DMS 273 treated with DMSO at 0.1 percent for 48 hours (cell line): ENCODE data around the gene RFLNA.
"Not testable (repeated sequence)": the region's sequence is repeated elsewhere in the genome, so short reads cannot be mapped to it uniquely, and the experiment has no call there.

Experiments used
- DNase-seq: peaks from one replicate; lab custom pipeline; 2025; lab: John Stamatoyannopoulos, UW

Gene RFLNA

GRCh38 chr12:124283326-124283725 lies 11.6 kb upstream of the RFLNA start:
- DNase-seq, result no peak

DNA sequence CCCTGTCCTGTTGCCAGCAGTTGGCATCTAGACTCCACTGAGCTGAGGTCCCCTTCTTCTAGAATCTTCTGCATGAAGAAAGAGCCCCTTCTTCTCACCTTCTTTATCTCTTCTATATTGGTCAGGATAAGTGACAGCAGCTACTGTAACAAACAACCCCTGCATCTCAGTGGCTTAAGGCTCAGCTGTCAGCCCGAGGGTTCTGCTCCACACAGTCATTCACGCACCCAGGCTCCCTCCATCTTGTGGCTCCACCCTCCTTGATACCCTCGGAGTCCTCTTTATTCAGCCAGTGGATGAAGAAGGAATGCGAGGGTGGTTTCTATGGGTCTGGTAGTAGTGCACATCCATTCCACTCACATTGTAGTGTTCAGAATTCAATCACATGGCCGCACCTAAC lies 10.5 kb upstream of the RFLNA start:
- DNase-seq, result no peak

GRCh38 chr12:124286414-124286813 lies 8.5 kb upstream of the RFLNA start:
- DNase-seq, result no peak

GRCh38 chr12:124286971-124287370 lies 7.9 kb upstream of the RFLNA start:
- DNase-seq, result no peak

GRCh38 chr12:124289634-124290600 lies 5.0 kb upstream of the RFLNA start:
- no peak for DNase-seq

DNA sequence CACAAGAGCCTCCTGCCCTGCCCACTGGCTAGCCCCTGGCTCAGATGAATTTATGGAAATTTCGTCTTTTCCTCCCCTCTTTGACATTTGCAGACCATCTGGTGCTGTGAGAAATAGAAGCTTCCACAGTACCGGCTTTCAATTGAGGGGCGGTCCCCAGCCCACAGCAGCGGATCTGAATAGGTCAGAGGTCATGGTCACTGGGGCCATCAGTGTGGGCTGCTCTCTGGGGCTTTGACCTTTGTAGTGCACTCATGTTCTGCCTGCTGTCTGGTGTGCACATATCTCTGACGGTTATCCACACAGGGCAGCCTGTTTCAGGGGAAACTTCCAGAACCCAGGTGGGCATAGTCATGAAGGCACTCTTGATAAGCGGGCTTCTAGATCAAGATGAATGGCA lies 2.5 kb upstream of the RFLNA start:
- DNase-seq, result no peak

- no peak for DNase-seq
Observed at GRCh38 chr12:124293286-124294003, 1.4 kb upstream of the RFLNA start.

DNA sequence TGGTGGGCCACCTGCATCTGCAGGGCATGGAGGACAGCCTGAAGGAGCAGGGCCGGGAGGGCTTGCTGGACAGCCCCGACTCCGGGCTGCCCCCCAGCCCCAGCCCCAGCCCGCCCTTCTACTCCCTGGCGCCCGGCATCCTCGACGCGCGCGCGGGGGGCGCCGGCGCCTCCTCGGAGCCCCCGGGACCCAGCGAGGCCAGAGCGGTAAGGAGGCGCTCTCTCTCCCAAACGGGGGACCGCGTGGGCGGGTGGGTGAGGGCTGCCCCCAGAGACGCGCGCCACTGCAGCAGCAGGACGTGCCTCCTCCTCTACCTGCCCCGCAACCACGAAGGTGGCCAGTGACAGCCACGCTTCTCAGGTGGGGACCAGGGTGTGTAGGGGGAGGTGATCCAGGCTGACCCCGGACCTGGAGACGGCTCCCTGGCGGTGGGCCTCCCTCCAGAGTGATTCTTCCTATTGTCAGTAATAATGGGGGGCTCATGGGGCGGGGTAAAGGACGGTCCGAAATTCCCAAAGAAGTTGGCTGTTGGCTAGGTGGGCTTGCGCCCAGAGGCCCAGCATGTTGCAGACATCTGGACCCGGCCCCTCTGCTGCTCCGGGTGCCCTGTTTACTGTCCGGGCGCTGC lies 652 bp downstream of the RFLNA start:
- no peak for DNase-seq

DNA sequence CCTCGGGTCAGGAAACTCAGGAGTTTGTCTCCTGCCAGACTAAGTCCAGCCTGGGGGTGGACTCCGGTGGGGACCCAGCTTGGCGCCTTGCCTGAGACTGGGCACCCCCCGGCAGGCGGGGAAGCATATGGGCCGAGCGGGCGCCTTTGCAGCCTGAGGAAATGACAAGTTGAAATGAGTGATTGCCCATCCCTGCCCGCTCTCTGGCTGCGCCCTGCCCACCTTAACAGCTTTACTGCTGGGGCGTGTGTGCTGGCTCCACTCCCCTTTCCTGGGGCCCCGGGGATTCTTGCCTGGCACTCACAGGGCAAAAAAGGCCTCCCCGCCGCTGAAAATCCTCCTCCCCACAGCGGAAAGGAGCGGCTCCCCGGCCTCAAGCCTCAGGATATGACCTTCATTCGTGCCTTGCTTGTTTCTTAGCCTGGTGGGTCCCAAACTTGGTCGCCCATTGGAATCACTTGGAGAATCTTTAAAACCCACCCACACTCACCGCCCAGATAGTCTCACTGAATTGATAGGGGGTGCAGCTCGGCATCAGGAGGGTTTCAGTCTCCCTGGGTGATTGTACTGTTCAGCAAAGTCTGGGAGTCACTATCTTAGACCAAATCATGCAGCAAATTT lies 1.5 kb downstream of the RFLNA start:
- no peak for DNase-seq

- DNase-seq, result no peak
Observed at GRCh38 chr12:124296916-124297351, 2.0 kb downstream of the RFLNA start.

DNA sequence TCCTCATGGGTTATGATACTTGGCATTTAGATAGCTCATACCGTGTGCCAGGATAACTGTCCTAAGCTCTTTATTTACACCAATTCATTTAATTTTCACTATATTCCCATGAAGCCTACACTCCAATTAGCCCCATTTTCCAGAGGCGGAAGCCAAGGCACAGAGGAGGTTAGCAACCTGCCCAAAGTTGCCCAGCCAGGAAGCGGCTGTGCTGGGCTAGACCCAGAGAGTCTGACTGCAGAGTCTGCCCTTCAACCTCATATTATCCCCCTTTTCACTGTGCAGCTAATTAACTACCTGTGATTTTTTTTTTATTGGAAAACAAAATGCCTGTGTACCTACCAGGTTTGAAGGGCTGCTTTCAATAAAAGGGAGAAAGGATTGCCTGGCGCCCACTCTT lies 2.5 kb downstream of the RFLNA start:
- no peak for DNase-seq

DNA sequence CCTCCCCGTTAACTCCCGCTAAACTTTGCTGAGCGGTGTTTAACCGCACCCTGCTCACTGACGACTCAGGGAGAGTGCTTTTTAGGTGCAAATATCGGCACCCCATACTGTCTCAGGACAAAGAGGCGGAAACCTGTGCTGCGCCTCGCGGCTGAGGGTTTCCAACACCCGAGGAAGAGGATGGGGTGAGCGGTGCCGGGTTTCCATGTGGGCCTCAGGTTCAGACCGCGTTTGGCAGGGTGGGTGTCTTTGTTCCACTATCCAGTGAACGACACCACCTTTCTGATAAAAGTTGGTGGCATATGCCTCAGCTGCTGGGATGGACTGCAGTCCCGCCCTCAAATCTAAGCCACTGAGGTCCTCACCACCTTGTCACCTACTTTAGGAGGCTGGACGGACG lies 3.0 kb downstream of the RFLNA start:
- no peak for DNase-seq

DNA sequence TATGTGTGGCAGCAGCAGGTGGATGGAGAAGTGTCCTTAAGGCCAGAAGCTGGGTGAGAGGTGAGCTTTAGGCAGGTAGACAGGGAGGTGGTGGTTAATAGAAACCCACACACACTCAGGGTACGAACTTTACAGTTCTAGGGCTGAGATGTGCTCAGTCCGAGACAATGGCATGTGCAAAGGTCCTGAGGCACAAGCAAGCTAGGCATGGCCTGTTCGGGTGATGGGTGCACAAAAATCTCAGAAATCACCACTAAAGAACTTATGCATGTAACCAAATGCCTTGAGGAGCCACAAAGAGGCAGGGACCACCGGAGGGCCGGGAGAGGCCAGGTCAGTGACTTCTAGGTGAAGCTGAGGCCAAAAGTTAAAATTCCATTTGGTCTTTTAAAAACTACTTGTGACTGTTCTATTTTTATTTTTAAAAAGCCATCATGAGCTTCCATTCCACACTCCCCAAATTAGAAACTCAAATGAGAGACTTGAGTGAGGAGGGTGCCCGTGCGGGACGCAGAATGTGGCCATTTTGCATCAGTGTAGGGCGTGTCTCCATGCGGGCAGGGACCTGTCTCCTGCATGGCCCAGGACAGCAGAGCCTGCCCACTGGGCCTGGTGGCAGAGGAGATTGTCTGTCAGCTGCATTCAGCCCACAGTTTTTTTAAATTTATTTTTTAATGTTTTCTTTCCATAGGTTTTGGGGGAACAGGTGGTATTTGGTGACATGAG lies 4.0 kb downstream of the RFLNA start:
- no peak for DNase-seq

- no peak for DNase-seq
Observed at GRCh38 chr12:124299628-124300388, 4.9 kb downstream of the RFLNA start.

DNA sequence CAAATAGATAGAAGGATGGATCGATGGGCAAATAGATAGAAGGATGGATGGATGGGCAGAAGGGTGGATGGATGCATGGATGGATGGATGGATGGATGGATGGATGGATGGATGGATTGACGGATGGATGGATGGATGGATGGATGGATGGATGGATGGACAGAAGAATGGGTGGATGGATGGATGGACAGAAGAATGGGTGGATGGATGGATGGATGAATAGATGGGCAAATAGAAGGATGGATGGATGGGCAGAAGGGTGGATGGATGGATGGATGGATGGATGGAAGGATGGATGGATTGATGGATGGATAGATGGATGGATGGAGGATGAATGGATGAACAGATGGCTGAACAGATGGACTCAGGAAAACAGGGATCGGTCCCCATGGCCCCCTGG lies 5.8 kb downstream of the RFLNA start:
- DNase-seq, result not testable (repeated sequence)

- DNase-seq, result no peak
Observed at GRCh38 chr12:124301084-124301654, 6.3 kb downstream of the RFLNA start.

- no peak for DNase-seq
Observed at GRCh38 chr12:124302241-124302806, 7.4 kb downstream of the RFLNA start.

DNA sequence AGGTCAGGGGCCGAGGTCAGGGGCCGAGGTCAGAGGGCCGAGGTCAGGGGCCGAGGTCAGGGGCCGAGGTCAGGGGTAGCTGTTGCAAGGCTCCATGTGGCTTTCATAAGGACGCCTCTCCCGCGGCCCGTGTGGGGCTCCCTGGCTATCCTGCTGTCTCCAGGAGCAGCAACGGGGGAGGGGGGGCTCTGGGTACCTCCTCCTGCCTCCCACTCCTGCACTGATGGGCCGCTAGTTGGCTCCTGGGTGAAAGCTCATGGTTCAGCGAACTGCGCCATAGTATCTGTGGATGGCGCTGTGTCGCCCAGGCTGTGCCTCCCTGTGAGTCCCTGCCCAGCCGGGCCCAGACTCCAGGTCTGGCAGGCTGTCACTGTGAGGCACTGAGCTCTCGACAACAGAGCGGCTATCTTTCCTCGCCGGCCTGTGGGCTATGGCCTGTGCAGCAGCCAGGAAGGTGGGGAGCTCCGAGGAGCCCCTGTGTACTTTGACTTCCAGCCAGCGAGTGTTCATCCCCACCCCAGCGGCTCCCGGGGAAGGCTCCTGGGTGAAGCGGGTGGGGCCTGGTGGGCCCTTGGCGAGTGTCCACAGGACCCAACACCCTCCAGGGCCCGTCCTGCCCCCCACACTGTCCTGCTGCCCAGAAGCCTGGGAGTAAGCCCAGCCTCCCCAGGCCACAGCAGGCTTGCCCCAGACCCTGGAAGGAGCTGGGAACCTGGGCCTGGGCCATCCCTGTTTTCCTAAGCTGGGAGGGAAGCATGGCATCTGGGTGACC lies 8.1 kb downstream of the RFLNA start:
- DNase-seq, result no peak

- DNase-seq, result no peak
Observed at GRCh38 chr12:124303579-124304313, 8.9 kb downstream of the RFLNA start.
